Smooth muscle cell (in vitro differentiated cells): ENCODE data around the gene PPHLN1. TPM values are rescaled to one million over a fixed set of nuclear protein-coding genes. Genes with fewer than 3 reads are reported as not detected.

Experiments
- DNase-seq: peaks from one replicate; lab custom pipeline; 2025; ENCODE audit not compliant: unreplicated experiment; lab: John Stamatoyannopoulos, UW
- H2AFZ ChIP-seq: fragments of 200-600 bp; sonication (generic); 2 replicates; pipeline ENCODE4 v1.6.0; 2016; ENCODE audit warnings: antibody characterized with exemption, low read depth, mild to moderate bottlenecking
- H3F3A ChIP-seq: fragments of 200-600 bp; sonication (generic); 2 replicates; pipeline ENCODE4 v1.6.0; 2017; ENCODE audit warnings: antibody characterized with exemption, low read depth
- H3K27ac ChIP-seq: fragments of 200-600 bp; sonication (generic); 2 replicates; pipeline ENCODE4 v1.5.1; 2016; ENCODE audit warnings: low read depth, mild to moderate bottlenecking
- H3K27me3 ChIP-seq: fragments of 200-600 bp; sonication (generic); 2 replicates; pipeline ENCODE4 v1.6.1; 2016; ENCODE audit warnings: low read depth, mild to moderate bottlenecking
- H3K36me3 ChIP-seq: fragments of 200-600 bp; sonication (generic); 2 replicates; pipeline ENCODE4 v1.5.1; 2016; ENCODE audit warnings: low read depth
- H3K4me1 ChIP-seq: fragments of 200-600 bp; sonication (generic); 2 replicates; pipeline ENCODE4 v1.5.1; 2016; ENCODE audit warnings: low read depth
- H3K4me2 ChIP-seq: fragments of 200-600 bp; sonication (generic); 2 replicates; pipeline ENCODE4 v1.6.0; 2016; ENCODE audit warnings: mild to moderate bottlenecking
- H3K4me3 ChIP-seq: fragments of 200-600 bp; sonication (generic); 2 replicates; pipeline ENCODE4 v1.5.1; 2016; ENCODE audit warnings: mild to moderate bottlenecking
- H3K79me2 ChIP-seq: fragments of 200-600 bp; sonication (generic); 2 replicates; pipeline ENCODE4 v1.6.0; 2016; ENCODE audit warnings: low read depth, mild to moderate bottlenecking
- H3K9ac ChIP-seq: fragments of 200-600 bp; sonication (generic); 2 replicates; pipeline ENCODE4 v1.6.0; 2016; ENCODE audit warnings: low read depth
- H3K9me3 ChIP-seq: fragments of 200-600 bp; sonication (generic); replicated peaks from 2 replicates; pipeline ENCODE4 v1.5.1; 2016; ENCODE audit warnings: low read depth
- H4K20me1 ChIP-seq: fragments of 200-600 bp; sonication (generic); 2 replicates; pipeline ENCODE4 v1.6.0; 2016; ENCODE audit warnings: low read depth
- WGBS: methylation state at CpG from one replicate; pipeline ENCODE4 v1.1.7; 2016; ENCODE audit warnings: low lambda C conversion rate; 5-methylcytosine and 5-hydroxymethylcytosine counted together
- polyA plus RNA-seq: library from polyadenylated mRNA; unstranded; fragments of >200 nt; fragmentation: Nextera tagmentation; extraction: Ambion mirVana; gene quantifications from 2 replicates; pipeline ENCODE4 v1.2.1, GENCODE V29; 2016
- total RNA-seq: library from RNA; depleted of rRNA; stranded (reverse); fragments of >200 nt; gene quantifications from 2 replicates; pipeline ENCODE4 v1.2.3, GENCODE V29; 2014
- TF ChIP-seq, protein P1 (sequence below): fragments of 200-600 bp; sonication (generic); IDR thresholded peaks from 2 replicates; pipeline ENCODE4 v1.5.1; 2017; ENCODE audit warnings: borderline replicate concordance, mild to moderate bottlenecking, antibody characterized with exemption; ENCODE audit not compliant: insufficient read depth, poor library complexity, severe bottlenecking

PPHLN1 gene
- total and polyA plus RNA-seq, 2 experiments from 2014 or later, result 49.2 to 59.6 TPM

DNA sequence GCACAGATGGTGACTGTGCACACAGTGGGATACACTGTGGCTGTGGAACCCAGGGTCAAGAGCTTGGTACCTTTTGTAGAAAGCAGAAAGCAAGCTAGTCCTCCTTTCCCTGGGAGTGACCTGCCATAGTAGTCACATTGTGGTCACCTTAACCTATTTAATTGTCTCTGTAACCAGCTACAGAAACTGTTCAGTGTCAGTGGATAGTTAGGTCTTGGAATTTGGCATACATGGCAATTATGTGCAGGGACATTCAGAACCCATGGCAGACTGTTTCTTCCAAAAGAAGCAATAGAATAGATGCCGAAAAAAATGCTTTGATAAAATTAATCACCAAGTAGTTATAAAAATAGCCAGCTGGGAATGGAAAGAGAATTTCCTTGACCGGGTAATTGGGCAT is 30.4 kb downstream of the PPHLN1 start:
- no peaks in the 10 kb centered on the region for H3F3A ChIP-seq
- H3K9me3 ChIP-seq, result no peaks in the 10 kb centered on the region
- DNase-seq, result no peak
- TF ChIP-seq, protein P1, sequence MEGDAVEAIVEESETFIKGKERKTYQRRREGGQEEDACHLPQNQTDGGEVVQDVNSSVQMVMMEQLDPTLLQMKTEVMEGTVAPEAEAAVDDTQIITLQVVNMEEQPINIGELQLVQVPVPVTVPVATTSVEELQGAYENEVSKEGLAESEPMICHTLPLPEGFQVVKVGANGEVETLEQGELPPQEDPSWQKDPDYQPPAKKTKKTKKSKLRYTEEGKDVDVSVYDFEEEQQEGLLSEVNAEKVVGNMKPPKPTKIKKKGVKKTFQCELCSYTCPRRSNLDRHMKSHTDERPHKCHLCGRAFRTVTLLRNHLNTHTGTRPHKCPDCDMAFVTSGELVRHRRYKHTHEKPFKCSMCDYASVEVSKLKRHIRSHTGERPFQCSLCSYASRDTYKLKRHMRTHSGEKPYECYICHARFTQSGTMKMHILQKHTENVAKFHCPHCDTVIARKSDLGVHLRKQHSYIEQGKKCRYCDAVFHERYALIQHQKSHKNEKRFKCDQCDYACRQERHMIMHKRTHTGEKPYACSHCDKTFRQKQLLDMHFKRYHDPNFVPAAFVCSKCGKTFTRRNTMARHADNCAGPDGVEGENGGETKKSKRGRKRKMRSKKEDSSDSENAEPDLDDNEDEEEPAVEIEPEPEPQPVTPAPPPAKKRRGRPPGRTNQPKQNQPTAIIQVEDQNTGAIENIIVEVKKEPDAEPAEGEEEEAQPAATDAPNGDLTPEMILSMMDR, result no peak
- peaks cover 6% of the 10 kb centered on the region for H4K20me1 ChIP-seq
- no peak overlapping the region for H3K27ac ChIP-seq
- H2AFZ ChIP-seq, result no peak overlapping the region
- H3K9ac ChIP-seq, result no peak overlapping the region
- H3K36me3 ChIP-seq, result peaks cover 3% of the 10 kb centered on the region
- H3K79me2 ChIP-seq, result peaks cover 9% of the 10 kb centered on the region
- H3K4me3 ChIP-seq, result no peak overlapping the region
- WGBS, result 97% methylated on average over 2 of the region's 2 CpGs
- no peak overlapping the region for H3K4me2 ChIP-seq
- no peaks in the 10 kb centered on the region for H3K27me3 ChIP-seq
- H3K4me1 ChIP-seq, result no peaks in the 10 kb centered on the region

DNA sequence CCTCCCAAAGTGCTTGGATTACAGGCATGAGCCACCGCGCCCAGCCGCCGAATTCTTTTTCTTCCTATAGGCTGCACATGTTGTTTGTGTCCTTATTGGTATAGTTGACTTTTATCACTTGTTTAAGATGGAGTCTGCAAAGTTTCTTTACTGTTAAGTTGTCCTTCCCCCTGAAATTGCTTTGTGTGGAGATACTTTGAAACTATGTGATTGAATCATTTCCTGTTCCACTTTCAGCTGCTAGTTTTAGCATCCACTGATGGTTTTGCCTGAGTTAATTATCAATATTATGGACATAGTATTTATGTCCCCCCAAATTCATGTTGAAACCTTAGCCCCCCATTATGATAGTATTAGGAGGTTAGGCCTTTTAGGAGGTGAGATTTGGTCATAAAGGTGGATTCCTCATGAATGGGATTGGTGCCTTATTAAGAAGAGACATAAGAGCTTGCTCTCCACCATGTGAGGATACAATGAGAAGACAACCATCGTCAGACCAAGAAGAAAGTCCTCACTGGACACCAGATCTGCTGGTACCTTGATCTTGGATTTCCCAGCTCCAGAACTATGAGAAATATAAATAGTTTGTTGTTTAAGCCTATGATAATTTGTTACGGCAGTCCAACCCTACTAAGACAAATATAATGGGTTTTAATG is 34.9 kb downstream of the PPHLN1 start:
- Histone ChIP-seq H3K27me3 (no peaks in the 10 kb centered on the region), H2AFZ (no peak overlapping the region), H3K4me2 (no peak overlapping the region), H3K9me3 (no peaks in the 10 kb centered on the region), H3K9ac (no peak overlapping the region), H3K79me2 (no peaks in the 10 kb centered on the region), H3K4me1 (no peaks in the 10 kb centered on the region), H3K4me3 (no peak overlapping the region), H3K27ac (no peak overlapping the region), H3F3A (no peaks in the 10 kb centered on the region), H3K36me3 (no peaks in the 10 kb centered on the region), H4K20me1 (peaks cover 21% of the 10 kb centered on the region)
- 97% methylated on average over 6 of the region's 6 CpGs for WGBS
- TF ChIP-seq, protein P1, result no peak
- no peak for DNase-seq

DNA sequence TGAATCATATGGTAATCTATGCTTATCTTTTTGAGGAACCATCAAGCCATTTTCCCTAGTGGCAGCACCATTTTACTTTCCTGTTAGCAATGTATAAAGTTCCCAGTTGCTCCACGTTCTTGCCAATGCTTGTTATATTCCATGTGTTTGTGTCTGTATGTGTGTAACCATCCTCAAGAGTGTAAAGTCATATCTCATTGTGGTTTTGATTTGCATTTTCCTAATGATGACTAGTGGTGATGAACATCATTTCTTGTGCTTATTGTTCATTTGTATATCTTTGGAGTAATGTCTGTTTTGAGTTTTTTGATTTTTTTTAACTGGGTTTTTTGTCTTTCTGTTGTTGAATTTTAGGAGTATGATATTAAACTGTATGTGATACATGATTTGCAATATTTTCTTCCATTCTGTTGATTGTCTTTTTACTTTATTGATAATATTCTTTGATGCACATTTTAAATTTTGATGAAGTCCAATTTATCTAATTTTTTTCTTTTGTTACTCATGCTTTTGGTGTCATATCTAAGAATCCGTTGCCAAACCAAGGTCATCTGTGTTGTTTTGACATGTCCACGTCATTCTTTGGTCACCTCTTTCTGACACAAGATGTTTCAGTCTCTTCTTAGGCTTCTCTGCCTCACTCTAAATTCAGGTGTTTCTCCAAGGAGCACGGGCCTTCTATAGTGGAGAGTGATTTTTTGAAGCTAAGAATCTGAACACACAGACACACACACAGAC is 36.1 kb downstream of the PPHLN1 start:
- Histone ChIP-seq H4K20me1 (peaks cover 21% of the 10 kb centered on the region), H3K4me1 (no peaks in the 10 kb centered on the region), H2AFZ (no peak overlapping the region), H3K9me3 (no peaks in the 10 kb centered on the region), H3K36me3 (no peaks in the 10 kb centered on the region), H3K4me3 (no peak overlapping the region), H3K4me2 (no peak overlapping the region), H3F3A (no peaks in the 10 kb centered on the region), H3K27ac (no peak overlapping the region), H3K27me3 (no peaks in the 10 kb centered on the region), H3K79me2 (peaks cover under 1% of the 10 kb centered on the region), H3K9ac (no peak overlapping the region)
- TF ChIP-seq, protein P1, result no peak
- 93% methylated on average over 4 of the region's 4 CpGs for WGBS
- DNase-seq, result no peak
